Measurements from ENCODE around the gene SEBOX.

SEBOX gene

GRCh38 chr17:28368306-28368831 is 3.4 kb upstream of the SEBOX start:
- no peak for TF ChIP-seq CTCF (IDR thresholded peaks at IDR 0.05; ENCODE audit: poor library complexity, severe bottlenecking)
- no peak for ATAC-seq (ENCODE audit: low read depth)
- no peak for DNase-seq (ENCODE audit: low spot score)
- H3K36me3 ChIP-seq (ENCODE audit: low read depth) = no peaks in the 10 kb centered on the region; the same call in 1 of the 2 replicates
- no peaks in the 10 kb centered on the region for H3K27me3 ChIP-seq (ENCODE audit: insufficient read depth, poor library complexity, severe bottlenecking)
- H3K27ac ChIP-seq (ENCODE audit: poor library complexity, severe bottlenecking) = no peak overlapping the region
- H3K4me1 ChIP-seq (ENCODE audit: insufficient read depth, poor library complexity, severe bottlenecking) = peaks cover 6% of the 10 kb centered on the region
- no peaks in the 10 kb centered on the region for H3K9me3 ChIP-seq (ENCODE audit: severe bottlenecking)
- no peak overlapping the region for H3K4me3 ChIP-seq (ENCODE audit: severe bottlenecking)

- Histone ChIP-seq H3K4me3 (ENCODE audit: severe bottlenecking) (no peak overlapping the region), H3K36me3 (ENCODE audit: low read depth) (no peaks in the 10 kb centered on the region; the same call in 1 of the 2 replicates), H3K9me3 (ENCODE audit: severe bottlenecking) (no peaks in the 10 kb centered on the region), H3K4me1 (ENCODE audit: insufficient read depth, poor library complexity, severe bottlenecking) (peaks cover 6% of the 10 kb centered on the region), H3K27ac (ENCODE audit: poor library complexity, severe bottlenecking) (no peak overlapping the region), H3K27me3 (ENCODE audit: insufficient read depth, poor library complexity, severe bottlenecking) (no peaks in the 10 kb centered on the region)
- ATAC-seq (ENCODE audit: low read depth) (no peak), DNase-seq (ENCODE audit: low spot score) (no peak)
- TF ChIP-seq CTCF (IDR thresholded peaks at IDR 0.05; ENCODE audit: poor library complexity, severe bottlenecking) = no peak
Measured at GRCh38 chr17:28367641-28368305, 2.8 kb upstream of the SEBOX start.

GRCh38 chr17:28366605-28367004 is 1.6 kb upstream of the SEBOX start:
- no peak for DNase-seq (ENCODE audit: low spot score)
- no peaks in the 10 kb centered on the region for H3K9me3 ChIP-seq (ENCODE audit: severe bottlenecking)
- no peak for ATAC-seq (ENCODE audit: low read depth)
- no peak overlapping the region for H3K27ac ChIP-seq (ENCODE audit: poor library complexity, severe bottlenecking)
- H3K36me3 ChIP-seq (ENCODE audit: low read depth) = peaks cover 3% of the 10 kb centered on the region
- peaks cover 6% of the 10 kb centered on the region for H3K4me1 ChIP-seq (ENCODE audit: insufficient read depth, poor library complexity, severe bottlenecking)
- H3K4me3 ChIP-seq (ENCODE audit: severe bottlenecking) = no peak overlapping the region
- no peaks in the 10 kb centered on the region for H3K27me3 ChIP-seq (ENCODE audit: insufficient read depth, poor library complexity, severe bottlenecking)
- TF ChIP-seq CTCF (IDR thresholded peaks at IDR 0.05; ENCODE audit: poor library complexity, severe bottlenecking) = no peak

GRCh38 chr17:28365487-28365886 is 488 bp upstream of the SEBOX start:
- Histone ChIP-seq H3K27me3 (ENCODE audit: insufficient read depth, poor library complexity, severe bottlenecking) (no peaks in the 10 kb centered on the region), H3K4me1 (ENCODE audit: insufficient read depth, poor library complexity, severe bottlenecking) (no peaks in the 10 kb centered on the region), H3K9me3 (ENCODE audit: severe bottlenecking) (no peaks in the 10 kb centered on the region), H3K27ac (ENCODE audit: poor library complexity, severe bottlenecking) (no peak overlapping the region), H3K4me3 (ENCODE audit: severe bottlenecking) (no peak overlapping the region), H3K36me3 (ENCODE audit: low read depth) (peaks cover 14% of the 10 kb centered on the region)
- no peak for DNase-seq (ENCODE audit: low spot score)
- no peak for TF ChIP-seq CTCF (IDR thresholded peaks at IDR 0.05; ENCODE audit: poor library complexity, severe bottlenecking)
- ATAC-seq (ENCODE audit: low read depth) = no peak
